ENCODE results near the gene NCOR2.
"Not testable (repeated sequence)": the region's sequence is repeated elsewhere in the genome, so short reads cannot be mapped to it uniquely, and the experiment has no call there.

NCOR2 gene

DNA sequence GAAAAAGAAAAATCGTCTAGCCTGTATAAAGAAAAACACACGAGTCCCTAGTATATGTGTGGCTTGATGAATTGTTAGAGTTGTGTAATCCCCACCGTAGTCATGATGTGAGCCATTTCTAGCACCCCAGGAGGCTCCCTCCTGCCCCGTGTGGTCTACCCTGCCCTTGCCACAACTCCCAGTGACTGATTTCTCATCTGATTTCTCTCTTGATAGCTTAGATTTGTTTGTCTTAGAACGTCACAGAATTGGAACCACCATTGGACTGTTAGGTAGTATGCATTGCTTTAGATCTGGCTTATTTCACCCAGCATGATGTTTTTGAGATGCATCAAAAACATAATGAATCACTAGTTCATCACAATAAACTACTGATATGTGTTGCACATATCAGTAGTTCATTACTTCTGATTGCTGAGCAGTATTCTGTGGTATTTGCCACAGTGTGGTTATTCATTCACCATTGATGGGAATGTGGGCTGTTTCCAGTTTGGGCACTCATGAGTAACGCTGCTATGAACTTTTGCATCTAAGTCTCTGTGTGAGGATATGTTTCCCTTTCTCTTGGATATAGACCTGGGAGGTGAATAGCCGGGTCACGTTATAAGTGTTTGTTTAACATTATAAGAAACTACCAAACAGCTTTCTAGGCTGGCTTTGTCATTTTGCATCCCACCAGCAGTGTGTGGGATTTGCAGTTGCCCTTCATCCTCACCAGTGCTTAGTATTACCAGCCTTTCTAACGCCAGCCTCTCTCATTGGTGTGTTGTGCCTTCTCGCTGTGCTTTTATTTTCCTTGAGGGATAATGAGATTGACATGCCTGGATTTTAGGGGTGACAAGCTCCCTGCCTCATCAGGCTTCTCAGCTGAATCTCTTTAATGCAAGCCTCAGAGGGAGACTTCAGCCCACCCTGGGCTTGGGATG lies 31.9 kb upstream of the NCOR2 start:
- DNase-seq = no peak

DNA sequence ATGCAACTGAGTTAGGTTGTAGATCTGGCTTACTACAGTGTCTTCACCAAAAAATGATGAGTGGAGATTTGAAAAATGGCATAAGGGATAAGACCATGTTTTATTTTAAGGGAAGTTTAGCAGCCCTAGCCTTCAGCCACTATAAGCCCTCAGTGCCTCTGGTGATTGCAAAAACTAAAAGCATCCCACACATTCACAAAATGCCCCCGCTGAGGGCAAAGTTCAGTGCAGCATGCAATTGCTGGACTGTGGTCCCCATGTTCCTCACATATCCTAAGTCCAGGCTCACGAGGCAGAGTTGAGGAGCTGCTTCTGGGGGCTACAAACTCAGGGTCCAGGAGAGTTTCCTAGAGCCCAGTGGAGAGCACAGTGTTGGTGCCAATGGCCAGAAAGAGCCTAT lies 29.6 kb upstream of the NCOR2 start:
- DNase-seq = no peak

DNA sequence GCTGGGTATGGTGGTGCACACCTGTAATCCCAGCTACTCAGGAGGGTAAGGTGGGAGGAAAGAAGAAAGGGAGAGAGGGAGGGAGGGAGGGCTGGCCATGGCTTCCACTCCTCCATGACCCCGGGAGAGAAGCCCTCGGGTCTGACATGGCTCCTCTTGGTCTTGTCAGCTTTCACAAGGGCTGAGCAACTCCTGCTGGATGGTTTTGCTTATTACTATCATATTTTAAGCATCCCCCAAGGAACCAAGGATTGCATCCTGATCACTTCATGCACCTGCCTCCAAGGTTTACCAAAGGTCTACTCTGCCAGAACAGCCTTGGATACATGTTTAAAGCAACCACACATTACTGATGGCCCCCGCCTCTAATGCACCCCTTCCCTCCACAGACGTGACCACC lies 28.0 kb upstream of the NCOR2 start:
- DNase-seq = no peak

DNA sequence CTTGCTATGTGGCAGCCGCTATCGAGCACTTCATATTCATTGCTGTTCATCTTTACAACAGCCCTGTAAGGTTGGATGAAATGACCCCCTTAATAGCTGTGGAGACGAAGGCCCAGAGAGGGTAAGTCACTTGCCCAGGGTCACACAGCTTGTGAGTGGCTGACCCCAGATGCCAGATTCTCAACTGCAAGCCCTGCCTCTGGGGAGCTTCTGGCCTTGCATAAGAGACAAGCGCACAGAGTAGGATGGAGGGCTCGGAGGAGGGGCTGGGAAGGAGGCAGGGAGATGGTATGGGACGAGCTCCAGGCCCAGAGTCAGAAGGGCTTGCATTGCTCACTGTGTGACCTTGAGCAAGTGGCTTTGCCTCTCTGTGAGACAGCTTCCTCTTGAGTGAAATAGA lies 27.4 kb upstream of the NCOR2 start:
- DNase-seq = no peak

DNA sequence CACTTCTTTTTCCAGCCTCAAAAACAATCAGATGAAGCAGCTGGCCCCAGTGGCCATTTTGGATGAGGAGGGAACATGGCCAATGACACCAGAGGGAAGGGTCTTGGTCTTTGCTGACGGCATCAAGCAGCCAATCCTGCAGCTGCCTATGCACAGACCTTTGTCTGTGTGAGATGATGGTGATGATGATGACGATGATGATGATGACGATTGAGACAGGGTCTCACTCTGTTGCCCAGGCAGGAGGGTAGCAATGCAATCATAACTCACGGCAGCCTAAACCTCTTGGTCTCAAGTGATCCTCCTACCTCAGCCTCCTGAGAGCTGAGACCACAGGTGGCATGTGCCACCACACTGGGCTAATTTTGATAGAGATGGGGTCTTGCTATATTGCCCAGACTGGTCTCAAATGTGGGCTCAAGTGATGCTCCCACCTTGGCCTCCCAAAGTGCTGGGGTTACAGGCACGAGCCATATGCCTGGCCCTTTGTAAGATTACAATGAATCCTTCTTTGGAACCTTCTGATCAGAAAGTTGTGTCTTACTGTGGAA lies 26.5 kb upstream of the NCOR2 start:
- no peak for DNase-seq

DNA sequence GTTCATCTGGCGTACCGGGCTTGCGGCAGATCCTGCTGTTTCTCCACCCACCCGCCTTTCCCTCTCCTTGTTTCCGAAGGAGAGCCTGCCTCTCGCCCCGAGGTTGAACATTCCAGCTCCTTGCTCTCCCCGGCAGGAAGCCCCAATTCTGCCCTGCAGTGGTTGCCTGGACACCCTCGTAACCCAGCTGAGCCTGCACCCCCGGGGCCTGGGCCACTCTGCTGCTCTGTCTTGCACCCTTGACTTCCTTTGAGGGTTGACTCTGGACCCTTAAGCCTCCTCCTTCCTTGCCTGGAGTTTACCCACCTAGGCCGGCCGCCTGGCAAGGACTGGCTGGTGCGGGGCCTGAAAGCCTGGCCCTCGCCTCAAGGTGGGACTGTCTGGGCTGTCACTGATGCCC lies 25.8 kb upstream of the NCOR2 start:
- no peak for DNase-seq

DNA sequence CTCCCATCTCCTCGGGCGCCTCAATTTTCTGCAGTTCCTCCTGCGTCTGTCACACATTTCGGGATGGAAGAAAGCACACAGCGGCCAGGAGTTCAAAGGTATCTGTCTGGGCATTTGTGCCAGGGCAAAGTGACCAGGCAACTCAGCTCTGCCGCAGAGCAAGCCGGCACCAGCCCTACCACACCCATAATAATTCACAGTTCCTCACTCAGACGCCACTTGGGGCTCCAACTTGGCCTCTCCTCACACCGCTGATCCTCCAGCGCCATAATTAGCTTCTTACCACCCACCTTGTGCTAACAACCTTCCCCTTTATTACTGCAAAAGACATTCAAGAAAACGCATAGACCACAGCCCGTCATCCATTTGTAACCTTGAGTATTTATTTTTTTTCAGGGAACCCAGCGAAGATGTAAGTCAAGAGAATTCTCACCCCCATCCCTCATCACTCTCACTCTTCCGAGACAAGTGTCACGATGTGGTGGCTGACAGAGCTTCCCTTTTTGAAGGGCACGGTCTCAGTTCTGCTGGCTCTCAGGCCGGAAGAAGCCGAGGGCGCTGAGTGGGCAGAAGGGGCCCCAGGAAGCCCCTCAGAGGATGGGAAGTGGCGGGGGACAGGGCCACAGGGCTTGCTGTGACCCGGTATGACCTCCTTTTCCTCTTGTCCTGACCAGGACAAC lies 25.2 kb upstream of the NCOR2 start:
- DNase-seq = no peak

DNA sequence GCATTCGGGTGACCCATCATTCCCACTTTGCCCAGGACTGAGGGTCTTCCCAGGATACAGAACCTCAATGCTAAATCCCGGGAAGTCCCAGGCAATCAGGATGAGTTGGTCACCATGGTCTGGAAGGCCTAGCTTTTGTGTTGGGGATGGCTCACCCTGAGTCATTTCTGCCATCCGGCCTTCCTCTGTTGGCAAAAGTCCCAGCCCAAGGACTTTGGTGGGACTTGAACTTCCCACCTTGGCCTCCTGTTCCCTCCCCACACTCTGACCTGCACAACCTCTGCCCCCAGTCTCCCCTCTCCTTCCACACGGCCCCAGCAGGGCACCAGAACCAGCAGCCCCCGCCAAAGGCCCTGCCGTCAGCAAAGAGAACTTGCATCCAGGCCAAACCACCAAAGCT lies 24.6 kb upstream of the NCOR2 start:
- no peak for DNase-seq

DNA sequence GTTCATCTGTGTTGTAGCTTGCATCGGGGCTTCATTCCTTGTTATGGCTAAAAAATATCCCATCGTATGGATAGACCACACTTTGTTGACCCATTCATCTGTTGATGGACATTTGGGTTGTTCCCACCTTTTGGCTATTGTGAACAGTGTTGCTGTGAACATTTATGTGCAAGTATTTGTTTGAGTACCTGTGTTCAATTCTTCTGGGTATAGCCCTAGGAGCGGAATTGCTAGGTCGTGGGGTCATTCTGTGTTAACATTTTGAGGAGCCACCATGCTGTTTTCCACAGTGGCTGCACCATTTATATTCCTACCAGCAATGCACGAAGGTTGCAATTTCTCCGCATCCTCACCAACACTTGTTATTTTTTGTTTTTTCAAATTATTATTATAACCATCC lies 23.0 kb upstream of the NCOR2 start:
- no peak for DNase-seq

DNA sequence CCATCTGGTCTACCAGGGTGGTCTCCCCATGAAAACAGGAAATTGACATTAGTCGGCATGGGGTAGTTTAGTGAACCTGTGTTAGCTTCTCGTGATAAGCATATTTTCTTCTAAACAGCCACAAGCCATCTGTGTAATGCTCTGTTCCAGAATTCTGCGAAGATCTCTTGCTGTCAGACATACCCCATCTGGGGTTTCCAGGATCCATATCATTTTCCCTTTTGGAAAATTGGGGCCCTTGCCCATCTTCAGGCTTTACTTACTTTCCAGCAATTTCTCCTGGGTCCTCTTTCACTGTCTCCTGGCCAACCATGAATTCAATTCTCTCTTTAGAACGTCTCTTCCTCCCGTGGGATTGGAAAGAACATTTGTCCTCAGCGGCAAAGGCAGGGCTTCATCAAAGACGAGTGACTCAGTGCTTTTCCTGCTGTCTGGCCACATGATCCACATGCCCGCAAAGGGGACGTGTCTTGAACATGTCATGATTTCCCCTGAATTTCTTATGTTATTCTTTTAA lies 21.4 kb upstream of the NCOR2 start:
- no peak for DNase-seq

DNA sequence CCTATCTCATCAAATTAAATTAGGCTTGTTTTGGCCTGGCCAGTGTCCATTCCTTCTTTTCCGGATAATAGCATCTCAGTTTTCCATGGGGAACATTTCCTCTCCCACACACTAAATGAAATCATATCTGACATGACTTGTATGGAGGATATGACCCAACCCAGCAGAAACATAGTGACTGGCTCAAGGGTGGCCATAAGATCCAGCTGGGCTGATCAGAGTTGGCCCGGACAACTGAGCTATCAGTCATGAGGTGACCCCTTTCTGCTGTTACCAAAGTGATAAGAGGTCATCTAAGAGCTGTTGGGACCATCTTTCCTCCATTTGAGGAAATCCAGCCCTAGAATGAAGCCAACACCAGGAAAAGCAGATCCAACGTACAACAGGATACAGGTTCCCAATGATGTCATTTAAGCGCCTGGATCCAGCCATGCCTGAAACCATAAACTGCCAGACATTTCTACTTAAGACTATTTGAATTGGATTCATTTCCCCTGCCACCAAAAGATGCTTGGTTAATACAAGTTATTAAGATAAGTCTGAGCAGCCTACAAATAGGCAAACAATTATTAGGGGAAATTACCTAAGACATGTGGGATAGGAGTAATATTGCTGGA lies 20.7 kb upstream of the NCOR2 start:
- DNase-seq = no peak

DNA sequence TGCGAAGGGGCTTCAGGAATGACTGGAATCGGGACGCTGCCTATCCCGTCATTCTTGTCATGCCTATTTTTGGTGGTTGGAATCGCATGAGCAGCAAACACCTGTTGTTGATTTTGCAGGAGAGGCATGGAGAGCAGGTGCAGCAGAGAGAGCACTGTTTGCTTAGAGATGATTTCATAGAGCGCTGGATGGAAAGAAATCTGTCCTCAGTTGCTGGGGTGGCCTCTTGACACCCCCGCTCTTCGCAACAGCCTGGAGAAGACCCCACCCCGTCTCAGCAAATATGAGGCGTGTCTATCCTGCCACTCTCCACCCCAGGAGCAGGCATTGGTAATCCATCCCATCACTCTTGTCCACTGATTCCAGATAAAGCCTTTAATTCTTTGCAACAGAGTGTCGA lies 19.3 kb upstream of the NCOR2 start:
- DNase-seq = no peak

DNA sequence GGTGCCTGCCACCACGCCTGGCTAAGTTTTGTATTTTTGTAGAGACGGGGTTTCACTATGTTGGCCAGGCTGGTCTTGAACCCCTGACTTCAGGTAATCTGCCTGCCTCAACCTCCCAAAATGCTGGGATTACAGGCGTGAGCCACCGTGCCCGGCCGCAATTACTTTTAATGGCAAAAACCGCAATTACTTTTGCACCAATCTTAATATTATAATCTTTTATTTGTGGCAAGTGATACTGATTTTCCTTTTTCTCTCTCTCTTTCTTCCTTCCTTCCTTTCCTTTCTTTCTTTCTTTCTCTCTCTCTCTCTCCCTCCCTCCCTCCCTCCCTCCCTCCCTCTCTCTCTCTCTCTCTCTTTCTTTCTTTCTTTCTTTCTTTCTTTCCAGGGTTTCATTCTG lies 17.1 kb upstream of the NCOR2 start:
- not testable (repeated sequence) for DNase-seq

DNA sequence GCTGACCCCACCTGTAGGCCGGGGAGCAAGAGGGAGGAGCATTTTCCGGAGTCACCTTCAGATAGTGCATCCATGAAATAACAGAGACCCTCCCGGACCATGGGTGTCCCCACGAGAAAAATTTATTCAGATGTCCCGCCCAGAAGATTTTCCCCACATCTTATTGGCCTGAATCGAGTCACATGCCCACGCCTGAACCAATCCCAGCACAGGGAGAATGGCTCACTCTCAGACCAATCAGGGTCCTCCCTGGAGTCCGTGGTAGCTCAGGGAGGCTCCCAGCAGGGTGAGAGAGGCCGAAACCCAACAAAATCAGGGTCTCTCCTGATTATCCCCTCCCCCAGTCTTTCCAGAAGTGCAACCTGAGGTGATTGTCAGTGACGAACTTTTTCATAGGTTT lies 16.4 kb upstream of the NCOR2 start:
- DNase-seq = no peak

DNA sequence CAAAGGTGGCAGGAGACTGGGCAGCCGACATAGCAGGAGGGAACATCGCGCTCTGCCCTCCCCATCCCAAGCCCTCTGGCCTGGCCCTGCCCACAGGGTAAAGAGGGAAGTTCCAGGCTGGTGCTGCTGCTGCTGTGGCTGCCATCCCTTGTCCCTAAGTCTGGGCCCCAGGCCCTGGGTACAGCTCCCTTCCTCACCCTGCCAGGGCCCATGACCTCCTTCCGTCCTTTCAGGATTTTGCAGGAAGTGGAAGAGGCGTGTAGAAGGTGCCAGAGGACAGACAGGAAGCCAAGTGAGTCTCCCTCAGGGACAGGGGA lies 14.7 kb upstream of the NCOR2 start:
- no peak for DNase-seq

DNA sequence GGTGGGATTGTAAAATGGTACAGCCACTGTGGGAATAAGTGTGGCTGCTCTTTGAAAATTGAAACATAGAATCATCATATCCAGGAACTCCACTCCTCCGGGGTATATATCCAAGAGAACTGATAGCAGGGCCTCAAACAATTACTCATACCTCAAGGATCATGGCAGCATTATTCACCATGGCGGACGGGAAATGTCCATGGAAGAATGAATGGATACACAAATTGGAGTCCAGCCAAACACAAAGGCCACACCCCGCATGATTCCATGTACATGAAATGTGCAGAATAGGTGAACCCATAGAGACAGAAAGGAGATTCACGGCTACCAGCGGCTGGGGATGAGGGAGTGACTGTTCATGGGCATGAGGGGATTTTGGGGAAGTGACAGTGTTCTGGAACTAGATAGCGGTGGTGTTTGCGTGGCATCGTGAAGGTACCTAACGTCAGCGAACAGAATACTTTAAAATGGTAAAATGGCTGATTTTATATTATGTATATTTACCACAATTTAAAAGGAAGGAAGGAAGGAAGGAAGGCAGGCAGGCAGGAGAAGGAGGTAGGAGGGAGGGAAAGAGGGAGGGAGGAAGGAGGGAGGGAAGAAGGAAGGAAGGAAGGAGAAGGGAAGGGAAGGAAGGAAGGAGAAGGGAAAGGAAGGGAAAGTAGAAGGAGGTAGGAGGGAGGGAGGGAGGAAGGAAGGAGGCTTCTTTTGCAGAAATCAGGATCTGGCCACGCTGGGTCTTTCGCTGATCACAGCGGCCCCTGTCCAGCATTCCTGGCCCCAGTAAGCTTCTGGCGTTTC lies 14.1 kb upstream of the NCOR2 start:
- no peak for DNase-seq

DNA sequence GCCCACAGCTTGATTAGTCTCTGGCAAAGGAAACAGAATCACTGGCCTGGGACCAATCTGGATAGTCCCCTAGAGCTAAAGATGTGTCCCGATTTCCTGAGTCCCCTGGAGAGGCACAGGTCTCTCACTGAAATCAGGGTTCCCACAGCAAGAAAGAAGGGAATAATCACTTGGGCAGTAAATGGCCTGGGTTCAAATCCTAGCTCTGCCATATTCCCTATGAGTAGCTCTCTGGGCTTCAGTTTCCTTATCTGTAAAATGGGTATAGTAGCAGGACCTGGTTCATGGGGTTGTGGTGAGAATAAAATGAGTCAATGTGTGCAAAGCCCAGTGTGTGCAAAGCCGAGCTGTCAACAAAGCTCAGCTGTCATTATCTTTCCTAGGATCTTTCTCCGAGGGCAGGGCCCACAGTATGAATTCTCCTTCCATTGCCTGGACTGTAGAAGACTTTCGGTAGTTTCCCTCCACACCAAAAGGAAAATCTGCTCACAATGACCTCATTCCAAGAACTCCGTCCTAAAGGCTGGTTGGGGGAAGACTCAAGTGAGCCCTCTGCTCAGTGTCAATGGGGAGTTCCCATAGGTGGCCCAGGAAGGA lies 12.6 kb upstream of the NCOR2 start:
- DNase-seq = no peak

DNA sequence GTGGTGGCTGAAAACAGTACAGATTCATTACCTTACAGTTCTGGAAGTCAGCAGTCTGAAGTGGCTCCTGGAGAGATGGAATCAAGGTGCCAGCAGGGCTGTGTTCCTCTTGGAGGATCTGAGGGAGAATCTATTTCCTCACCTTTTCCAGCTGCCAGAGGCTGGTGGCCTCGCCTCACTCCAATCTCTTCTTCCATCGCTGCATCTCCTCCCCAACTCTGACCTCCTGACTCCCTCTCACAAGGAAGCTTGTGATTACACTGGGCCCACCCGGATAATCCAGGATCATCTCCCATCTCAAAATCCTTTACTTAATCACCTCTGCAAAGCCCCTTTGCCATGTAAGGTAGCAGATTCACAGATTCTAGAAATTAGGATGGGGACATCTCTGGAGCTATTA lies 11.4 kb upstream of the NCOR2 start:
- DNase-seq = no peak

DNA sequence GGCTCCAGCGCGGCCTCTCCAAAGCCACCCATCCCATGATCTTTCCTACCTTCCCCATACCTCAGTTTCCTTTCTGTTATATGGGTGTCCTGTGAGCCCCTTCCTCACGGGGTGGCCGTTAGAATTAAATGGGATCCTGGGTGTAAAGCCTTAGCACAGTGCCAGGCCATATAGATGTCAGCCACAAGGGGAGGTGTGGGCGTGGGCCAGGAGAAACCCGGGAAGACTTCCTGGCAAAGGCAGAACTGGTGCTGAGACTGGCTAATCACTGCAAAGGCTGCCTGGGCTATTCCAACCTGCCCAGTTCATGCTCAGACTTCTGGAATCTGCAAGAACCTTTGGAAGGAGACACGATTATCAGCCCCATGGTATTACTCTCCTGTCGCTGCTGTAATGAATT lies 11.0 kb upstream of the NCOR2 start:
- no peak for DNase-seq

DNA sequence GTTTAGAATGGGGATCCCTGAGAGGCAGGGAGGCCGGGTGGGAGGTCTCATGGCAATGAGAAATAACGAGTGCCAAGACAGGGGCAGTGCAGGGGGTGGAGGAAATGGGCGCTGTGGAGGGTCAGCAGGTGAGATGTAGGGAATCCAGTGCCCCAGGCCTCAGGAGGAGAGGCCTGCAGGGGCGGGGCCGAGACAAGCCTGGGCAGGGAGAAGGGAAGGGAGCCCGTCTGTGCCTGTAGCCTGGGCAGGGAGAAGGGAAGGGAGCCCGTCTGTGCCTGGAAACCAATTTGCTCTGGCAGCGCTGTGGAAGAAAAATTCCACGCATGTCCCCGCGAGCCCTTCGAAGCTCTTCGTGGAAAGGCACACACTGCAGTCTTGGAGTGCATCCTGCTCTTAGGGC lies 10.6 kb upstream of the NCOR2 start:
- DNase-seq = no peak

DNA sequence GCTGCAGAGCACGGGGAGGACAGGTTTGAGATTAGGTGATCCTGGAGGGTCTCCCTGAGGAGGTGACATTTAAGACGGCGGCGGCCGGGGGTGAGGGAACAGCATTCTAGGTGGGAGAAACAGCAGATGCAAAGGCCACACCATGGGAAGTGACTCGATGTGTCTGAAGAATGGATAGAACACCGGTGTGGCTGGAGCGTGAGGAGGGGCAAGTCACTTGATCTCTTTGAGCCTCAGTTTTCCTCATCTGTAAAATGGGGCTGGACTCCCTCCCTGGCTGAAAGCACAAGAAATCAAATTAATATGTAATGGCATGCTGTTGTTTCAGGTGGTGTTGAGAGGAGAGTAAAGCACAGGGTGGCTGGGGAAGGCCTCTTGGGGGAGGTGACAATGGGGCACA lies 10.0 kb upstream of the NCOR2 start:
- no peak for DNase-seq

DNA sequence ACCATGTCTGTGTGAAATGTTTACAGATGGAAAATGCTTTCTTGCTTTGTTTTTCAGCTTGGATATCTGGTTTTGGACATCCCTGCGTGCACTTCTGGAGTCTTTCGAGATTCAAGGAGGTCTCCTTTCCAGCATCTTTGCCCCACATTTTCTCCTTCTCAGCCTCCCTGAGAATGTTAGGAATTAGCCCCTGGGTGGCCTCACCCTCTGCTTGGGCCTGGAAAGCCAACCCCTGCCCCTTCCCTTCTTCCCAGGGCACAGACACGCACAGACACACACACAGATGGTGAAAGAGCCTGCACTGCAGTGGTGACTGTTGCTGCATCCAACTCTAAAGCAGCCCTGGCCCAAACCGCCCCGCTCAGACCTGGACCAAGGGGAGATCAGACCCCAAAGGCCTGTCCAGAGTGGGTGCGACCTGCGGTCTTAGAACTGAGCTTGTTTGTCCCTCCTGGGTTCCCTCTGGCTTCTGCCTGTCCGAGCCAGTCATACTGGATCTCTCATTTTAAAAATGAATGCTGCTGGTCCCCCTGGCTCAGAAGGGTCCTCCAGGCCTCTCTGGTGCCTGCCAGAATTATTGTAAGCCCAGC lies 8.7 kb upstream of the NCOR2 start:
- DNase-seq = no peak

Measured in activated gamma-delta T cell treated with Interleukin-2 at 50 U/mL for 16 hours (primary cell).